Activated naive CD4-positive, alpha-beta T cell treated with anti-CD3 and anti-CD28 coated beads, Interleukin-2, amount 10 ng/mL, durations not matched to agents 5 hours and 36 hours (primary cell): Measurements from ENCODE around the gene TARDBP. TPM values are rescaled to one million over a fixed set of nuclear protein-coding genes. Genes with fewer than 3 reads are reported as not detected.

ENCODE experiments used
- total RNA-seq, 2 experiments: library from RNA; stranded (reverse); gene quantifications; one replicate each; pipeline ENCODE4 v1.2.3, GENCODE V29; 2021

Gene TARDBP
- 100 to 1,000 TPM; 152 to 160 TPM for total RNA-seq

GRCh38 chr1:11012260-11013159 is at the start of gene TARDBP:
TSS of gene TARDBP (plus strand) at chr1:11012654. CDS start at chr1:11013728, 1,074 bp downstream.

GRCh38 chr1:11046625-11047365 is 34.3 kb downstream of the TARDBP start, which contains the start of gene MASP2:
TSS of gene MASP2 (minus strand) at chr1:11047239. CDS start at chr1:11047207, 32 bp downstream.

DNA sequence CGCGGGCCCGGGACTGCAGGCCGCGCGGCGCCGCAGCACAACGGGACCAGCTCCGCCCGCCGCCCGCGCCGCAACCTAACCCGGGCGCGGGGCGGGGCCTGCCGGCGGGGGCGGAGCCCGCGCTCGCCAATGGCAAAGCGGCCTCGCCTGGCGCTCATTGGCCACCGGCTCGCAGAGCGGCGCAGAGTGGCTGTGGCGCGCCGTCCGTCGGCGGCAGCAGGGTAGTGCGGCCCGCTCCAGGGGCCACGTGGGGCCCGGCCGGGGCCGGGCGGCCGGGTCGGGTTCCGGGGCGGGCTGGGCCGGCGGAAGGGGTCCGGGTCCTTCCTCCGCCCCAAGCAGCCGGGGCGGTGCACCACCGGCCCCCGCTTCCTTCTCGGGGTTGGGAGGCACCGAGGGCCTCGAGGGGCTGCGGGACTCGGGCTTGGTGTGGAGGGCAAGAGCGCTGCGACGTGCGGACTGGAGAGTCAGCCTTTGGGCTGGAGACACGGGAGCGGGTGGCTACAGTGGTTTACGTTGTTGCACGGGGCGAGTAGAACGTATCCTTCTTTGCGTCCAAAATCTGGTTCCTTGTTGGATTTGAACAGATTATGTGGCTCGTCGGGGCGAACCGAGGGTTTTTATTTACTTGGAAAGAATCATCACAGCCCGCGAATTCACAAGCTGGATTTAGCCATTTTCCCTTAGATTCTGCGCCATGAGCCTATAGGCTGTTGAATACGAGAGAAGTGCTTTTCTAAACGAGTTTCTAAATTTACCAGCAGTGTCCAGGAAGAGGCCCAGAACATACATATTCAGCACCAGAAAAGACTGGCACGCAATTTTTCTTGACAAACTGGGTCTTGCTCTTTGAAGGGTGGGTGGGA is 47.7 kb downstream of the TARDBP start, which contains the start of gene SRM:
Gene SRM (minus strand): TSS at position 51 of the 863 bp plus-strand sequence. CDS start 75 bp downstream, outside the sequence.

Other genes starting within 250 kb of the TARDBP start
- 1 to 10 TPM; 8.5 to 8.8 TPM for gene CASZ1, start 216.0 kb upstream of the TARDBP start, total RNA-seq
- not detected for gene MASP2, start 34.6 kb downstream of the TARDBP start, total RNA-seq
- 10 to 100 TPM; 68.2 to 76.2 TPM for gene SRM, start 47.4 kb downstream of the TARDBP start, total RNA-seq
- 10 to 100 TPM; 63.2 to 66.1 TPM for gene EXOSC10, start 87.2 kb downstream of the TARDBP start, total RNA-seq
- gene ANGPTL7, start 176.7 kb downstream of the TARDBP start, total RNA-seq, result not detected
- gene MTOR, start 249.9 kb downstream of the TARDBP start, total RNA-seq, result 10 to 100 TPM; 43.0 to 44.2 TPM